HepG2 (cell line): ENCODE measurements around the gene ZNF581. TPM values are rescaled to one million over a fixed set of nuclear protein-coding genes. Genes with fewer than 3 reads are reported as not detected.
A peak's percentile ranks its signal among the peaks of the same experiment; 100 is the strongest.

Experiments
- DMAP1 ChIP-seq: IDR thresholded peaks from 2 replicates; pipeline ENCODE4 v1.6.1; 2016
- ESRRA ChIP-seq: sonication (generic); formaldehyde crosslinking; IDR thresholded peaks from 2 replicates; pipeline ENCODE4 v1.5.1; 2020; ENCODE audit warnings: mild to moderate bottlenecking, low read depth, missing genetic modification reagents
- ETS1 ChIP-seq: sonication (generic); formaldehyde crosslinking; IDR thresholded peaks from 2 replicates; pipeline ENCODE4 v1.4.0; 2020; ENCODE audit warnings: missing genetic modification reagents
- FOXC1 ChIP-seq: sonication (generic); formaldehyde crosslinking; IDR thresholded peaks from 2 replicates; pipeline ENCODE4 v1.8.0; 2022; ENCODE audit warnings: mild to moderate bottlenecking, missing genetic modification reagents, borderline replicate concordance
- GATA4 ChIP-seq: sonication (generic); IDR thresholded peaks from 2 replicates; pipeline ENCODE4 v1.6.1; 2016; ENCODE audit warnings: antibody characterized with exemption, low read depth, borderline replicate concordance
- IRF9 ChIP-seq: sonication (generic); formaldehyde crosslinking; IDR thresholded peaks from 2 replicates; pipeline ENCODE4 v1.8.0; 2022; ENCODE audit warnings: missing genetic modification reagents, mild to moderate bottlenecking, borderline replicate concordance
- MTF2 ChIP-seq: sonication (generic); formaldehyde crosslinking; IDR thresholded peaks from 2 replicates; pipeline ENCODE4 v1.5.0; 2020; ENCODE audit warnings: missing genetic modification reagents, borderline replicate concordance
- PCBP2 ChIP-seq: fragments of 200-400 bp; formaldehyde crosslinking; optimal IDR thresholded peaks from 2 replicates; pipeline ENCODE3; 2018; ENCODE audit warnings: low read length, low read depth; ENCODE audit not compliant: poor library complexity, severe bottlenecking
- RCOR2 ChIP-seq: IDR thresholded peaks from 2 replicates; pipeline ENCODE4 v1.6.1; 2016; ENCODE audit warnings: missing biosample characterization, missing genetic modification reagents
- SATB2 ChIP-seq: sonication (generic); formaldehyde crosslinking; IDR thresholded peaks from 2 replicates; pipeline ENCODE4 v1.5.0; 2020; ENCODE audit warnings: missing genetic modification reagents
- SMYD3 ChIP-seq: sonication (generic); formaldehyde crosslinking; IDR thresholded peaks from 2 replicates; pipeline ENCODE4 v1.8.1; 2023; ENCODE audit warnings: mild to moderate bottlenecking, missing genetic modification reagents
- SP4 ChIP-seq: sonication (generic); formaldehyde crosslinking; IDR thresholded peaks from 2 replicates; pipeline ENCODE4 v1.8.1; 2023; ENCODE audit warnings: mild to moderate bottlenecking, missing genetic modification reagents
- TBX2 ChIP-seq: sonication (generic); formaldehyde crosslinking; IDR thresholded peaks from 2 replicates; pipeline ENCODE4 v1.5.0; 2020; ENCODE audit warnings: missing genetic modification reagents, mild to moderate bottlenecking, borderline replicate concordance
- ZNF138 ChIP-seq: sonication (generic); formaldehyde crosslinking; IDR thresholded peaks from 2 replicates; pipeline ENCODE4 v1.5.0; 2020; ENCODE audit warnings: mild to moderate bottlenecking, low read depth, missing genetic modification reagents
- ZNF234 ChIP-seq: sonication (generic); formaldehyde crosslinking; conservative IDR thresholded peaks from 2 replicates; pipeline ENCODE4 v1.5.1; 2020; ENCODE audit warnings: mild to moderate bottlenecking, missing genetic modification reagents
- ZNF326 ChIP-seq: sonication (generic); formaldehyde crosslinking; IDR thresholded peaks from 2 replicates; pipeline ENCODE4 v1.4.0; 2020; ENCODE audit warnings: missing genetic modification reagents, borderline replicate concordance
- ZNF329 ChIP-seq: sonication (generic); formaldehyde crosslinking; IDR thresholded peaks from 2 replicates; pipeline ENCODE4 v1.9.0; 2021; ENCODE audit warnings: low read depth, mild to moderate bottlenecking, missing genetic modification reagents
- ZNF354B ChIP-seq: sonication (generic); formaldehyde crosslinking; IDR thresholded peaks from 2 replicates; pipeline ENCODE4 v1.8.0; 2022; ENCODE audit warnings: mild to moderate bottlenecking, missing genetic modification reagents
- ZNF451 ChIP-seq: sonication (generic); formaldehyde crosslinking; IDR thresholded peaks from 2 replicates; pipeline ENCODE4 v1.5.0; 2020; ENCODE audit warnings: mild to moderate bottlenecking, missing genetic modification reagents
- ZNF589 ChIP-seq: sonication (generic); formaldehyde crosslinking; conservative IDR thresholded peaks from 2 replicates; pipeline ENCODE4 v1.8.0; 2022; ENCODE audit warnings: mild to moderate bottlenecking, moderate library complexity, missing genetic modification reagents
- ZNF619 ChIP-seq: sonication (generic); formaldehyde crosslinking; IDR thresholded peaks from 2 replicates; pipeline ENCODE4 v1.4.0; 2020; ENCODE audit warnings: mild to moderate bottlenecking, missing genetic modification reagents
- ZNF660 ChIP-seq: sonication (generic); formaldehyde crosslinking; IDR thresholded peaks from 2 replicates; pipeline ENCODE4 v1.5.1; 2020; ENCODE audit warnings: mild to moderate bottlenecking, low read depth, missing genetic modification reagents, borderline replicate concordance
- ZSCAN12 ChIP-seq: sonication (generic); formaldehyde crosslinking; IDR thresholded peaks from 2 replicates; pipeline ENCODE4 v1.9.0; 2021; ENCODE audit warnings: mild to moderate bottlenecking, missing genetic modification reagents
- polyA plus RNA-seq, 8 experiments: library from polyadenylated mRNA; depleted of rRNA in 3 of 8; stranded (reverse) in 7 of 8; unstranded in 1 of 8; fragments of >200 nt; fragmentation: Illumina TruSeq in 4 of 8; extraction: Trizol in 4 of 8; gene quantifications; 2 replicates each; pipeline versions ENCODE4 v1.2.1 to v1.2.3, GENCODE V29; 2011 to 2016; ENCODE audit warnings: low read depth in 4 of 8, missing spikeins in 1 of 8, mixed read lengths in 1 of 8; ENCODE audit not compliant: insufficient read depth in 1 of 8
- total RNA-seq, 5 experiments: library from RNA; depleted of rRNA; stranded (reverse); fragments of >200 nt; fragmentation: Illumina TruSeq; extraction: Trizol; gene quantifications; 2 replicates each; pipeline ENCODE4 v1.2.3, GENCODE V29; 2016; ENCODE audit warnings: low read depth in 1 of 5
- TF ChIP-seq, protein P1 (sequence below): sonication (generic); formaldehyde crosslinking; IDR thresholded peaks from 2 replicates; pipeline ENCODE4 v1.8.0; 2022; ENCODE audit warnings: mild to moderate bottlenecking, missing genetic modification reagents
- TF ChIP-seq, protein P2 (sequence below), 2 experiments: sonication (generic) in 1 of 2; formaldehyde crosslinking in 1 of 2; IDR thresholded peaks; 2 replicates each; pipeline versions ENCODE4 v1.4.0 to v1.6.1; 2018 to 2020; ENCODE audit warnings: missing genetic modification reagents in 2 of 2, borderline replicate concordance in 1 of 2, low read depth in 1 of 2, mild to moderate bottlenecking in 1 of 2, missing biosample characterization in 1 of 2

Gene ZNF581
- total and polyA plus RNA-seq, 2 of the 13 experiments (the other 11 are each of a cell fraction or from before 2014, with no cell fraction given), result 19.6 to 49.5 TPM

GRCh38 chr19:55653651-55654322, 10.3 kb downstream of the ZNF581 start (continued):
- TF ChIP-seq PCBP2, result no peak
- no peak for TF ChIP-seq ZSCAN12 (CRISPR knock-in tag)
- TF ChIP-seq DMAP1, result peak; percentile 87
- peak; percentile 65 for TF ChIP-seq SP4 (CRISPR knock-in tag)
- TF ChIP-seq ZNF589 (CRISPR knock-in tag), result peak; percentile 72; the same call in 1 of the 2 replicates
- TF ChIP-seq ZNF619 (CRISPR knock-in tag), result peak; percentile 70
- TF ChIP-seq GATA4, result peak; percentile 33; the same call in 1 of the 2 replicates
- no peak for TF ChIP-seq SMYD3 (CRISPR knock-in tag)
- no peak for TF ChIP-seq ZNF234
- peak; percentile 57; the same call in 1 of the 2 replicates for TF ChIP-seq FOXC1 (CRISPR knock-in tag)
- peak; percentile 45; the same call in 1 of the 2 replicates for TF ChIP-seq IRF9
- no peak for TF ChIP-seq ZNF329
- TF ChIP-seq TBX2 (CRISPR knock-in tag), result peak; percentile 81
- TF ChIP-seq ZNF451 (CRISPR knock-in tag), result no peak
- no peak for TF ChIP-seq SATB2 (CRISPR knock-in tag)
- 0 out of 2 replicates have a peak, but pooled peaks have one; percentile 33 for TF ChIP-seq ZNF138
- TF ChIP-seq, protein P1, sequence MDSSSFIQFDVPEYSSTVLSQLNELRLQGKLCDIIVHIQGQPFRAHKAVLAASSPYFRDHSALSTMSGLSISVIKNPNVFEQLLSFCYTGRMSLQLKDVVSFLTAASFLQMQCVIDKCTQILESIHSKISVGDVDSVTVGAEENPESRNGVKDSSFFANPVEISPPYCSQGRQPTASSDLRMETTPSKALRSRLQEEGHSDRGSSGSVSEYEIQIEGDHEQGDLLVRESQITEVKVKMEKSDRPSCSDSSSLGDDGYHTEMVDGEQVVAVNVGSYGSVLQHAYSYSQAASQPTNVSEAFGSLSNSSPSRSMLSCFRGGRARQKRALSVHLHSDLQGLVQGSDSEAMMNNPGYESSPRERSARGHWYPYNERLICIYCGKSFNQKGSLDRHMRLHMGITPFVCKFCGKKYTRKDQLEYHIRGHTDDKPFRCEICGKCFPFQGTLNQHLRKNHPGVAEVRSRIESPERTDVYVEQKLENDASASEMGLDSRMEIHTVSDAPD (CRISPR knock-in tag), result no peak
- no peak for TF ChIP-seq ZNF660 (CRISPR knock-in tag)
- no peak for TF ChIP-seq ZNF326
- no peak for TF ChIP-seq ETS1 (CRISPR knock-in tag)
- TF ChIP-seq ZNF354B (CRISPR knock-in tag), result no peak
- TF ChIP-seq, protein P2, sequence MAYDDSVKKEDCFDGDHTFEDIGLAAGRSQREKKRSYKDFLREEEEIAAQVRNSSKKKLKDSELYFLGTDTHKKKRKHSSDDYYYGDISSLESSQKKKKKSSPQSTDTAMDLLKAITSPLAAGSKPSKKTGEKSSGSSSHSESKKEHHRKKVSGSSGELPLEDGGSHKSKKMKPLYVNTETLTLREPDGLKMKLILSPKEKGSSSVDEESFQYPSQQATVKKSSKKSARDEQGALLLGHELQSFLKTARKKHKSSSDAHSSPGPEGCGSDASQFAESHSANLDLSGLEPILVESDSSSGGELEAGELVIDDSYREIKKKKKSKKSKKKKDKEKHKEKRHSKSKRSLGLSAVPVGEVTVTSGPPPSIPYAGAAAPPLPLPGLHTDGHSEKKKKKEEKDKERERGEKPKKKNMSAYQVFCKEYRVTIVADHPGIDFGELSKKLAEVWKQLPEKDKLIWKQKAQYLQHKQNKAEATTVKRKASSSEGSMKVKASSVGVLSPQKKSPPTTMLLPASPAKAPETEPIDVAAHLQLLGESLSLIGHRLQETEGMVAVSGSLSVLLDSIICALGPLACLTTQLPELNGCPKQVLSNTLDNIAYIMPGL (CRISPR knock-in tag; IDR thresholded peaks at IDR 0.05; ENCODE audit: borderline replicate concordance in 1 of 2, low read depth in 1 of 2), result peak; percentile 96 to 98
- TF ChIP-seq RCOR2 (CRISPR knock-in tag), result no peak
- TF ChIP-seq MTF2 (CRISPR knock-in tag), result no peak
- 0 out of 2 replicates have a peak, but pooled peaks have one; percentile 44 for TF ChIP-seq ESRRA
